Chondrocyte (in vitro differentiated cells): ENCODE data around the gene CFAP20DC. TPM values are rescaled to one million over a fixed set of nuclear protein-coding genes. Genes with fewer than 3 reads are reported as not detected.

Experiments used
- DNase-seq: peaks from one replicate; pipeline ENCODE4 v3.0.0; 2021; ENCODE audit warnings: mixed read lengths, low spot score
- H3K27ac Mint-ChIP-seq: one replicate; pipeline ENCODE4 v1.8.0; 2021; ENCODE audit warnings: mild to moderate bottlenecking, moderate library complexity, mixed read lengths; ENCODE audit not compliant: unreplicated experiment
- H3K27me3 Mint-ChIP-seq: 2 replicates; pipeline ENCODE4 v1.8.0; 2021; ENCODE audit warnings: low read depth, mixed read lengths
- H3K36me3 Mint-ChIP-seq: 2 replicates; pipeline ENCODE4 v1.8.0; 2021; ENCODE audit warnings: low read depth, mixed read lengths
- H3K4me1 Mint-ChIP-seq: 2 replicates; pipeline ENCODE4 v1.8.0; 2021; ENCODE audit warnings: low read depth, mild to moderate bottlenecking, mixed read lengths
- H3K4me3 Mint-ChIP-seq: one replicate; pipeline ENCODE4 v1.8.0; 2021; ENCODE audit warnings: mild to moderate bottlenecking, moderate library complexity, mixed read lengths; ENCODE audit not compliant: unreplicated experiment
- H3K9me3 Mint-ChIP-seq: 2 replicates; pipeline ENCODE4 v1.8.0; 2021; ENCODE audit warnings: low read depth, mixed read lengths
- total RNA-seq: library from RNA; stranded (reverse); gene quantifications from 3 replicates; pipeline ENCODE4 v1.2.1, GENCODE V29; 2021
- TF ChIP-seq, protein P1 (sequence below): fragments of 200-600 bp; sonication (generic); IDR thresholded peaks from 2 replicates; pipeline ENCODE4 v1.5.0; 2021; ENCODE audit warnings: antibody characterized with exemption, mild to moderate bottlenecking, moderate library complexity

The CFAP20DC gene
- total RNA-seq, 1 donor from 2014 or later = 3.1 TPM

DNA sequence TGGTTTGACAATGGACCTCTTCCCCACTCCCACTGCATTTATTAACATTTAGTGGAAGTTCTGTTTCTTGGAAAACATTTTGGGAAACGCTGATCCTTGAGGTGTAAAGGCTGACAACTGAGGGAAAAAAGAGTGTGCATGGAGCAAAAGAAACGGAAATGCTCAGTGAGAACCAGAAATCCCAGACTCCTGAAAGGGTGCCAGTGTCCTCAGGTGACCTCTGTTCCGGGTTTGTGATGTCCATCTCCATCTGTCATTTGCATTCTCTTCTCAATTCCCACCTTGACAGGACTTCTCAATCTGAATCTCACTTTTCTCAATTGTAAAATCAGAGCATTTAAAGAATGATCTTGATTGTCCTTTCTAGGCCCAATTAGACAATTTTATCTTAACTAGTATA, 312.2 kb downstream of the CFAP20DC start:
- H3K36me3 Mint-ChIP-seq = peaks cover 1% of the 10 kb centered on the region
- TF ChIP-seq, protein P1, sequence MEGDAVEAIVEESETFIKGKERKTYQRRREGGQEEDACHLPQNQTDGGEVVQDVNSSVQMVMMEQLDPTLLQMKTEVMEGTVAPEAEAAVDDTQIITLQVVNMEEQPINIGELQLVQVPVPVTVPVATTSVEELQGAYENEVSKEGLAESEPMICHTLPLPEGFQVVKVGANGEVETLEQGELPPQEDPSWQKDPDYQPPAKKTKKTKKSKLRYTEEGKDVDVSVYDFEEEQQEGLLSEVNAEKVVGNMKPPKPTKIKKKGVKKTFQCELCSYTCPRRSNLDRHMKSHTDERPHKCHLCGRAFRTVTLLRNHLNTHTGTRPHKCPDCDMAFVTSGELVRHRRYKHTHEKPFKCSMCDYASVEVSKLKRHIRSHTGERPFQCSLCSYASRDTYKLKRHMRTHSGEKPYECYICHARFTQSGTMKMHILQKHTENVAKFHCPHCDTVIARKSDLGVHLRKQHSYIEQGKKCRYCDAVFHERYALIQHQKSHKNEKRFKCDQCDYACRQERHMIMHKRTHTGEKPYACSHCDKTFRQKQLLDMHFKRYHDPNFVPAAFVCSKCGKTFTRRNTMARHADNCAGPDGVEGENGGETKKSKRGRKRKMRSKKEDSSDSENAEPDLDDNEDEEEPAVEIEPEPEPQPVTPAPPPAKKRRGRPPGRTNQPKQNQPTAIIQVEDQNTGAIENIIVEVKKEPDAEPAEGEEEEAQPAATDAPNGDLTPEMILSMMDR = no peak
- no peak overlapping the region for H3K4me3 Mint-ChIP-seq
- H3K27ac Mint-ChIP-seq = no peak overlapping the region
- no peaks in the 10 kb centered on the region for H3K4me1 Mint-ChIP-seq
- H3K27me3 Mint-ChIP-seq = no peaks in the 10 kb centered on the region
- peaks cover 6% of the 10 kb centered on the region for H3K9me3 Mint-ChIP-seq
- no peak for DNase-seq

DNA sequence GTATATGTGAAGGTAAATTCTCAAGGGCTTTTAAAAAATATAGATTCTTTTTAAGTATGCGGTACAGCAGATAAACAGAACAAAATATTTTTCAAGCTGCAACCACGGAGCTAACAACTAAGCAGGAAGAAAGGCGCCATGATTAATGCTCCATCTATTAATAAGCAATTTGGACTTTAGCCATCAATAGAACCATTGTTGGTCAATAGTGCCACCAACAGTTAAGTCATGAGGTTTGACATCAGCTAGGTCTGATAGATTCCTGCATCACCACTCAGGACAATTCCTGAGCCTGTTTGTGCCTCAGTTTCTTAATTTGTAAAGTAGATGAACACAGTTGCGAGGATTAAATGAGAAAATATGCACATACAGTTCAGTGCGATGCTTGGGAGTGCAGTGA, 318.2 kb downstream of the CFAP20DC start:
- DNase-seq = no peak
- Mint-ChIP-seq H3K4me3 (no peak overlapping the region), H3K27ac (no peak overlapping the region), H3K27me3 (no peaks in the 10 kb centered on the region), H3K36me3 (peaks cover 1% of the 10 kb centered on the region), H3K4me1 (no peaks in the 10 kb centered on the region), H3K9me3 (peaks cover 3% of the 10 kb centered on the region)
- TF ChIP-seq, protein P1 = no peak

DNA sequence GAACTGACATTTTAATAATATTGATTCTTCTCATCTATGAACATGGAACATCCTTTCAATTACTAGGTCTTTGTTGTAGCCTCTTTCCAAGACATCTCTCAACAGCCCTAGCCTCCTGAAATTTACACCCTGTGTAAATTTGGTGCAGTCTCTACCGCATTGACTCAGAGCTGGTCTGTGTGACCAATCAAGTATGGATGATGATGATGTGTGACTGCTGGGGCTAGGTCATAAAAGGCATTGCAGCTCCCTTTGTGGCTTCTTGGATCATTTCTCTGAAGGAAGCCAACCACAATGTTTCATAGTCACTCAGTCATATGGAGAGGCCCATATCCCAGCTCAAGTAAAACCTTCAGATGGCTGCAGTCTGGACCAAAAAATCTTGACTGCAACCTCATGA, 321.1 kb downstream of the CFAP20DC start:
- no peak overlapping the region for H3K4me3 Mint-ChIP-seq
- no peaks in the 10 kb centered on the region for H3K36me3 Mint-ChIP-seq
- H3K27ac Mint-ChIP-seq = no peak overlapping the region
- H3K9me3 Mint-ChIP-seq = no peaks in the 10 kb centered on the region
- H3K27me3 Mint-ChIP-seq = no peaks in the 10 kb centered on the region
- peaks cover 4% of the 10 kb centered on the region for H3K4me1 Mint-ChIP-seq
- DNase-seq = no peak
- TF ChIP-seq, protein P1 = no peak

DNA sequence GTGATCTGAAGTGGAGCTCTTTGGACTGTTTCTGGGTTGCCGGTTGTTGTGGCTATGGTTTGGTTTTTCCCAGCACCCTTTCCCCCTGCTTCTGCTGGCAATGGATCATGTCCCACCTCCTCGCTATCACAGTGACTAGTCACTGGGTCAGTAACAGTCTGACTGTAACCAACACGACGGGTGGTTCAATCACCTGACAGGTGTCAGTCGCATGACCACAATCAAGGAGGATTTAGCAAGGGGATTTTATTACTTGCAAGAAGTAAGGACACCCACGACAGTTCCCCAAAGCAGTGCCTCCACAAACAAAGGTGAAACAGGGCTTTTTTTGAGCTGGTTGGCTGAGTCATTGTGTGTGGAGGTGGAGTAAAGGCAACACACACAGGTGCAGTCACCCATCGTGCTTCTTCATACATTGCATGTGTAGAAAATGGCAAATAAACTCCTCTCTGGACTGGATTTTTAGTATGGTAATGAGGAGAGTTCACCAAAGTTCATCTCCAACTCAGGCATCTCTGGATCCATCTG, 324.4 kb downstream of the CFAP20DC start:
- Mint-ChIP-seq H3K9me3 (no peaks in the 10 kb centered on the region), H3K36me3 (no peaks in the 10 kb centered on the region), H3K4me1 (peaks cover 14% of the 10 kb centered on the region), H3K27ac (no peak overlapping the region), H3K4me3 (no peak overlapping the region), H3K27me3 (no peaks in the 10 kb centered on the region)
- TF ChIP-seq, protein P1 = no peak
- DNase-seq = no peak

DNA sequence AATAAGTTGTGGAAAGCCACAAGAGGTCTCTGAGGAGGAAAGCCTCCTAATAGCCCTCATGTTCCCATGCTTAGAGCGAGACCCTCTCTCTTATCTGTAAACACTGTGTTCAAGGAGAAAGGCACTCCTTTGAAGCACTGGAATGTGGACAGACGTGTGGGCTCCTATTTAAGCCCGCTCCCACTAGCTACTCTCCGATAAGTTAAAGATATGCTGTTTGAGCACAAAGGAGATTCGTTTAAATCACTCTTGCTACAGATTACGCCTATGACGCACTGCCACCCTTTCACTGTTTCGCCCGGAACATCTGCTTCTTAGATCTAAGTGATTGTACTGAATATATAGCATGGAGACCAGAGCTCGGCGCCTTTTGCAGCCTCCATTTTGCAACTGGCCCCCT, 325.5 kb downstream of the CFAP20DC start:
- no peaks in the 10 kb centered on the region for H3K9me3 Mint-ChIP-seq
- no peak overlapping the region for H3K4me3 Mint-ChIP-seq
- DNase-seq = no peak
- H3K4me1 Mint-ChIP-seq = peaks cover 17% of the 10 kb centered on the region
- TF ChIP-seq, protein P1 = no peak
- H3K27me3 Mint-ChIP-seq = no peaks in the 10 kb centered on the region
- no peaks in the 10 kb centered on the region for H3K36me3 Mint-ChIP-seq
- H3K27ac Mint-ChIP-seq = no peak overlapping the region
